Body of pancreas (tissue), 4 donors: ENCODE measurements around the gene DNAH1. TPM values are rescaled to one million over a fixed set of nuclear protein-coding genes. Genes with fewer than 3 reads are reported as not detected.

Experiments used
- ATAC-seq: fragments of 150-250 bp; one replicate; pipeline ENCODE4 v1.9.1; 2016
- DNase-seq, 4 donors: peaks; one replicate each; pipeline ENCODE4 v3.0.0-alpha.2; 2019
- H3K27ac ChIP-seq, 4 donors: fragments of 200-600 bp; sonication (generic); 1 replicate in 3 of 4; 2 replicates in 1 of 4; pipeline versions ENCODE4 v1.5.1 to v1.6.1; 2016 to 2019; ENCODE audit warnings: mild to moderate bottlenecking in 1 of 4, mixed read lengths in 1 of 4, moderate library complexity in 1 of 4
- H3K27me3 ChIP-seq, 2 donors: fragments of 200-600 bp; sonication (generic); one replicate each; pipeline ENCODE4 v1.6.0; 2016; ENCODE audit warnings: mild to moderate bottlenecking in 1 of 2
- H3K36me3 ChIP-seq, 2 donors: fragments of 200-600 bp; sonication (generic); replicated peaks in 1 of 2; 2 replicates each; pipeline ENCODE4 v1.5.1; 2016; ENCODE audit warnings: low read depth in 2 of 2; ENCODE audit not compliant: insufficient read depth in 1 of 2
- H3K4me1 ChIP-seq: fragments of 200-600 bp; sonication (generic); one replicate; pipeline ENCODE4 v1.6.0; 2016
- H3K4me3 ChIP-seq, 2 donors: fragments of 200-600 bp; sonication (generic); 1 replicate in 1 of 2; 2 replicates in 1 of 2; pipeline ENCODE4 v1.5.1; 2016 to 2019
- H3K9me3 ChIP-seq, 3 donors: fragments of 200-600 bp; sonication (generic); 1 replicate in 2 of 3; 2 replicates in 1 of 3; pipeline ENCODE4 v1.5.1; 2016
- CTCF ChIP-seq, 7 experiments: fragments of 450-650 bp in 4 of 7; fragments of 200-600 bp in 3 of 7; sonication (generic) in 3 of 7; IDR thresholded peaks; one replicate each; pipeline ENCODE4 v1.5.1; 2016 to 2019; ENCODE audit warnings: antibody characterized with exemption in 7 of 7
- POLR2A ChIP-seq, 3 donors: fragments of 450-650 bp; IDR thresholded peaks; one replicate each; pipeline ENCODE4 v1.6.1; 2016; ENCODE audit warnings: antibody characterized with exemption in 3 of 3, mild to moderate bottlenecking in 2 of 3
- WGBS, 2 donors: methylation state at CpG; one replicate each; pipeline ENCODE4 v1.1.5; 2017; 5-methylcytosine and 5-hydroxymethylcytosine counted together
- intact Hi-C: fragments of 100-400 bp; cut with DNase I; formaldehyde crosslinking; loops from one replicate; pipeline ENCODE4 v1.15.1; 2023
- total RNA-seq, 2 donors: library from RNA; depleted of rRNA; stranded (reverse); fragments of >200 nt; gene quantifications; one replicate each; pipeline ENCODE4 v1.1.0, GENCODE V29; 2016

Gene DNAH1
- total RNA-seq, 2 donors from 2014 or later: 6.0 to 14.8 TPM

DNA sequence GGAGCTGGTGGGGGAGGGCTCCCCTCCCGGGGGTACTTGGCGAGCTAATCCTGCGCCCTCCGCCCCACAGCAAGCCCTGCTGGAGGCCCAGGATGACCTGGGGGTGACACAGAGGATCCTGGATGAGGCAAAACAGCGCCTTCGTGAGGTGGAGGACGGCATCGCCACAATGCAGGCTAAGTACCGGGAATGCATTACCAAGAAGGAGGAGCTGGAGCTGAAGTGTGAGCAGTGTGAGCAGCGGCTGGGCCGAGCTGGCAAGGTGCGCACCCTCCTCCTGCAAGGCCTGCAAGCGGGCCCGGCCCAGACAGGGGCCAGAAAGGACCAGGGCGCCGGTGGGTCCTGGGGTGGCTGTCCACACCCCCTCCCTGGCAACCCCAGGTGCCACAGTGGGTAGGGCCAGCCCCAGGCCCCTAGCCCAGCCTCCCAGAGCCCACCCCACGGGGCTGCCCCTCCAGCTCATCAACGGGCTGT lies 72.3 kb downstream of the DNAH1 start:
- Histone ChIP-seq H3K4me3 (no peak overlapping the region), H3K4me1 (no peaks in the 10 kb centered on the region), H3K27me3 (no peaks in the 10 kb centered on the region), H3K27ac (no peak overlapping the region), H3K9me3 (no peaks in the 10 kb centered on the region), H3K36me3 (peaks cover 0 to 2% of the 10 kb centered on the region in 2 donors)
- TF ChIP-seq POLR2A (IDR thresholded peaks at IDR 0.05) (no peak), CTCF (IDR thresholded peaks at IDR 0.05) (no peak)
- DNase-seq (no peak), ATAC-seq (no peak)
- WGBS, 2 donors: 86 to 91% methylated on average over 13 to 17 of the region's 18 CpGs
- intact Hi-C loops: no loop called here

DNA sequence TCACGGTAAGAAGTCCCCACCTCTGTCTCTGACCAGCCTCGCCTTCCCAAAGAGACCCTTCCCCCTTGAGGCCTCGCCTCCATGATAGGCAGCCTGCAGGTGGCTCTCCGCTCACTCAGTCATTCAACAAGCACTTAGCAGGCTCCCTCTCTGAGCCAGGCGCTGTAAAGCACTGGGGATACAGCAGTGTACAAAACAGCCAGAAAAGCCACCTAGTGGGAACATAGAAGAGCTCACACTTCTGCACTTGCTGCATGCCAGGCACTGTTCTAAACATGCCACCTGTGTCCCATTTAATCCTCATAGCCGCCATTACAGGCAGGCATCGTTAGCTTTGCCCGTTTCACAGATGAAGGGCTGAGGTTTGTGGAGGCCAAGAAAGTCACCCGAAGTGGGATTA lies 72.8 kb downstream of the DNAH1 start:
- no peak for TF ChIP-seq POLR2A (IDR thresholded peaks at IDR 0.05)
- no peak for TF ChIP-seq CTCF (IDR thresholded peaks at IDR 0.05)
- H3K9me3 ChIP-seq: no peaks in the 10 kb centered on the region
- intact Hi-C loops: no loop called here
- no peak overlapping the region for H3K4me3 ChIP-seq
- ATAC-seq: no peak
- H3K36me3 ChIP-seq: peaks cover 0 to 3% of the 10 kb centered on the region in 2 donors
- H3K27me3 ChIP-seq: no peaks in the 10 kb centered on the region
- no peak for DNase-seq
- WGBS, 2 donors: 73 to 92% methylated on average over 2 to 9 of the region's 9 CpGs
- H3K4me1 ChIP-seq: no peaks in the 10 kb centered on the region
- H3K27ac ChIP-seq: no peak overlapping the region

- intact Hi-C loops: no loop called here
- no peaks in the 10 kb centered on the region for H3K27me3 ChIP-seq
- H3K4me3 ChIP-seq: no peak overlapping the region
- no peak overlapping the region for H3K27ac ChIP-seq
- H3K36me3 ChIP-seq: peaks cover 0 to 3% of the 10 kb centered on the region in 2 donors
- ATAC-seq: no peak
- TF ChIP-seq CTCF (IDR thresholded peaks at IDR 0.05) (no peak), POLR2A (IDR thresholded peaks at IDR 0.05) (no peak)
- H3K4me1 ChIP-seq: no peaks in the 10 kb centered on the region
- no peaks in the 10 kb centered on the region for H3K9me3 ChIP-seq
- no peak for DNase-seq
- WGBS, 2 donors: 89 to 95% methylated on average over 10 to 12 of the region's 12 CpGs
Observed at GRCh38 chr3:52391096-52391495, 75.0 kb downstream of the DNAH1 start.

- TF ChIP-seq POLR2A (IDR thresholded peaks at IDR 0.05) (no peak), CTCF (IDR thresholded peaks at IDR 0.05) (no peak)
- 89 to 90% methylated on average over 12 to 15 of the region's 16 CpGs for WGBS, 2 donors
- DNase-seq (no peak), ATAC-seq (no peak)
- intact Hi-C loops: no loop called here
- no peaks in the 10 kb centered on the region for H3K9me3 ChIP-seq
- no peaks in the 10 kb centered on the region for H3K27me3 ChIP-seq
- H3K4me1 ChIP-seq: no peaks in the 10 kb centered on the region
- H3K27ac ChIP-seq: no peak overlapping the region
- peaks cover 0 to 3% of the 10 kb centered on the region in 2 donors for H3K36me3 ChIP-seq
- H3K4me3 ChIP-seq: no peak overlapping the region
Observed at GRCh38 chr3:52392216-52392930, 76.3 kb downstream of the DNAH1 start.
